ENCODE results near the gene ABI3BP.
"Not testable (repeated sequence)": the region's sequence is repeated elsewhere in the genome, so short reads cannot be mapped to it uniquely, and the experiment has no call there.

ABI3BP gene

GRCh38 chr3:100993309-100993708 lies at the start of gene ABI3BP:
ABI3BP (minus strand) TSS chr3:100993421; CDS start chr3:100993384, 37 bp downstream.
- peak; percentile 81 for DNase-seq (ENCODE audit: low spot score)

- DNase-seq (ENCODE audit: low spot score): no peak
Measured at GRCh38 chr3:101039285-101039684, 46.1 kb upstream of the ABI3BP start.

GRCh38 chr3:101038880-101039279 lies 45.7 kb upstream of the ABI3BP start:
- no peak for DNase-seq (ENCODE audit: low spot score)

GRCh38 chr3:101038393-101038792 lies 45.2 kb upstream of the ABI3BP start:
- peak; percentile 12 for DNase-seq (ENCODE audit: low spot score)

- DNase-seq (ENCODE audit: low spot score): no peak
Measured at GRCh38 chr3:101037613-101038012, 44.4 kb upstream of the ABI3BP start.

- DNase-seq (ENCODE audit: low spot score): no peak
Measured at GRCh38 chr3:101036676-101037075, 43.5 kb upstream of the ABI3BP start.

- DNase-seq (ENCODE audit: low spot score): peak; percentile 66
Measured at GRCh38 chr3:101036213-101036618, 43.0 kb upstream of the ABI3BP start.

GRCh38 chr3:101027286-101027685 lies 34.1 kb upstream of the ABI3BP start:
- DNase-seq (ENCODE audit: low spot score): no peak

- DNase-seq (ENCODE audit: low spot score): no peak
Measured at GRCh38 chr3:101026881-101027280, 33.7 kb upstream of the ABI3BP start.

GRCh38 chr3:101026244-101026643 lies 33.0 kb upstream of the ABI3BP start:
- DNase-seq (ENCODE audit: low spot score): no peak

- no peak for DNase-seq (ENCODE audit: low spot score)
Measured at GRCh38 chr3:101020351-101021015, 27.3 kb upstream of the ABI3BP start.

GRCh38 chr3:101017017-101017416 lies 23.8 kb upstream of the ABI3BP start:
- no peak for DNase-seq (ENCODE audit: low spot score)

GRCh38 chr3:101012312-101012711 lies 19.1 kb upstream of the ABI3BP start:
- DNase-seq (ENCODE audit: low spot score): not testable (repeated sequence)

- no peak for DNase-seq (ENCODE audit: low spot score)
Measured at GRCh38 chr3:101011136-101011535, 17.9 kb upstream of the ABI3BP start.

- no peak for DNase-seq (ENCODE audit: low spot score)
Measured at GRCh38 chr3:101010296-101010695, 17.1 kb upstream of the ABI3BP start.

- DNase-seq (ENCODE audit: low spot score): no peak
Measured at GRCh38 chr3:101009386-101009785, 16.2 kb upstream of the ABI3BP start.

- DNase-seq (ENCODE audit: low spot score): no peak
Measured at GRCh38 chr3:100999160-100999559, 5.9 kb upstream of the ABI3BP start.

- DNase-seq (ENCODE audit: low spot score): no peak
Measured at GRCh38 chr3:100994809-100995208, 1.6 kb upstream of the ABI3BP start.

- no peak for DNase-seq (ENCODE audit: low spot score)
Measured at GRCh38 chr3:100994187-100994586, 966 bp upstream of the ABI3BP start.

- peak; percentile 17 for DNase-seq (ENCODE audit: low spot score)
Measured at GRCh38 chr3:100992231-100993012, 799 bp downstream of the ABI3BP start.

GRCh38 chr3:100988080-100988479 lies 5.1 kb downstream of the ABI3BP start:
- no peak for DNase-seq (ENCODE audit: low spot score)

GRCh38 chr3:100984308-100984707 lies 8.9 kb downstream of the ABI3BP start:
- no peak for DNase-seq (ENCODE audit: low spot score)

GRCh38 chr3:100982710-100983109 lies 10.5 kb downstream of the ABI3BP start:
- DNase-seq (ENCODE audit: low spot score): peak; percentile 31

Measured in AG08396 (cell line).